Raji (cell line): ENCODE results near the gene HOXD3.

Experiments used
- POLR2A ChIP-seq: IDR thresholded peaks from 2 replicates; pipeline ENCODE4 v1.6.1; 2011; ENCODE audit warnings: low read depth, low read length, control low read depth; ENCODE audit not compliant: insufficient read depth

The HOXD3 gene

DNA sequence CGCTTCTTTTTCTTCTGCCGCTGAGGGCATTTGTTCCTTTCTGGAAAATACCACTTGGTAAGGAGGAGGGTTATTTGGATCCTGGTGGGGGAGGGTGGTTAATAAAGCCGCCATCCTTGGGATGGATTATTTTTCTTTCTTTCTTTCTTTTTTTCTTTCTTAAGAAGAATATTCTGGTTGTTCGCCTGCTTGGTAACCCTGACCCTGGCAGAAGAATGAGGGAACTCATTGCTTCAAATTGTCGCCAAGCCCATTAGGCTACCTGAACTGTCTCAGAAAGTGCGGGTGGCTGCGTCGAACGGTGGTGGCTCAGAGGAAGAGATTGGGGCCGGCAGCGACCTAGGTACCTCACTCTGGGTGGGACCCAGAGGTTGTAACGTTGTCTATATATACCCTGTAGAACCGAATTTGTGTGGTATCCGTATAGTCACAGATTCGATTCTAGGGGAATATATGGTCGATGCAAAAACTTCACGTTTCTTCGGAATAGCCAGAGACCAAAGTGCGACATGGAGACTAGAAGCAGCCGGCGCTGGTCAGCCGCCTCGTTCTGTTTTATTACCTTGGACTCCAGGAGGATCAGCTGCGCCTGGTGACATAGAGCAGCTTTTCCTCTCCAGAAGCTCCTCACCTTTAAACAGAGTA is 7.0 kb upstream of the HOXD3 start:
- TF ChIP-seq POLR2A: no peak

- TF ChIP-seq POLR2A: no peak
These were observed 6.3 kb upstream of the HOXD3 start for GRCh38 chr2:176150584-176151441.

- no peak for TF ChIP-seq POLR2A
These were observed 5.4 kb upstream of the HOXD3 start, which contains the start of gene HOXD4 for GRCh38 chr2:176151442-176152287. Gene HOXD4, plus strand, starts transcription at chr2:176151550. Its CDS starts 84 bp downstream, at chr2:176151634.

DNA sequence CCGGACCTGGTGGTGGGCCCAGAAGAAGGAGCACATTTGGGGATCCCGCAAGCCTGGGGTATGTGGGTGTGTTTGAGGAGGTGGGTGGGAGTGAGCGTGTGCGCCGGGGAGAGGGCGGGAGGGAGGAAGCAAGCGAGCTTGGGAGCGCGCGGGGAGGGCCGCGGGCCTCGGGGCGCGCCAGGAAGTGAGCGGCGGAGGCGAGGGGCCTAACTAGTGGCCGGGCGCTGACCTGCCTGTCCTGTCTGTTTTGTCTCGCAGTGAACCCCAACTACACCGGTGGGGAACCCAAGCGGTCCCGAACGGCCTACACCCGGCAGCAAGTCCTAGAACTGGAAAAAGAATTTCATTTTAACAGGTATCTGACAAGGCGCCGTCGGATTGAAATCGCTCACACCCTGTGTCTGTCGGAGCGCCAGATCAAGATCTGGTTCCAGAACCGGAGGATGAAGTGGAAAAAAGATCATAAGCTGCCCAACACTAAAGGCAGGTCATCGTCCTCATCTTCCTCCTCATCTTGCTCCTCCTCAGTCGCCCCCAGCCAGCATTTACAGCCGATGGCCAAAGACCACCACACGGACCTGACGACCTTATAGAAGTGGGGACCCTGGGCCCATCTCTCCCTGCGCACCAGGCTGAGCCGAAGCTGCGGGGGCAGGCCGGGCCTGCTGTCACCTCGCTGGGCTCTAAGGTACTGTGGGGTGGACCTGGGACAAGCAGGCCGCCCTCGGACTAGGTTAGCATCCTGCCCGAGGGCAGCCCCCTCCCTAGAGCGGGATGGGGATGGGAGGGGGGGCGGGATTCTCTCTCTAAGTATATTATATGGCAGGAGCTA is 4.5 kb upstream of the HOXD3 start:
- TF ChIP-seq POLR2A: no peak

DNA sequence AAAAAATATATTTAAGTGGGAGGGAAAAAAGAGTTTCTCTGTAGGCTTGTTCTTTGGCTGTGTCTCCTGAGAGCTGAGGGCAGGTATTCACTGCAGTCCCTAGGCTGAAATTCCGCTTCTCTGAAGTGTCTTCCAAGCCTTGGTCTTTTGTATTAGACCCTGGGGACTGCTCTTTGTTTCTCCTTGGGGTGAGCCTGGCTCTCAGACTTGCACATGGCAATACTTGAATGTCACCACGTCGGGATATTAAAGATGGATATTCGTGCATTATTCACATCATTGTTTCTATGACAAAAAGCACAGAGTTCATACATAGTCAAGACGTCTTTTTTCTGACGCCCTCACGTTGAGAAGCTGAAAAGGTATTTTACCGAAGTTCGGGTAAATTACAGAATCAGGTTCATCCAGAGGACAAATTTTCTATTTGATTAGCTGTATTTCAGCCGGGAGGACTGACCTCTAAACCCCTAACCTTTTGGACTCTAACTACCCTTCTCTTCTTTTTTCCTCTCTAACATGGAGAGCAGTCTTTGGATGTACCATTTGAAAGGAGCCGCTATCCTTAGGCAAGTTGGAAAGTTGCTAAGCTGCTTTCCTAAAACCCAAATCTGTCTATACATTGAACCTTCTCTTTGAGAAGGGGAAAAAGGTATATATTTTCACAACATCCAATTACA is 2.4 kb upstream of the HOXD3 start:
- no peak for TF ChIP-seq POLR2A

- TF ChIP-seq POLR2A: no peak
These were observed 1.6 kb upstream of the HOXD3 start for GRCh38 chr2:176155356-176156044.

DNA sequence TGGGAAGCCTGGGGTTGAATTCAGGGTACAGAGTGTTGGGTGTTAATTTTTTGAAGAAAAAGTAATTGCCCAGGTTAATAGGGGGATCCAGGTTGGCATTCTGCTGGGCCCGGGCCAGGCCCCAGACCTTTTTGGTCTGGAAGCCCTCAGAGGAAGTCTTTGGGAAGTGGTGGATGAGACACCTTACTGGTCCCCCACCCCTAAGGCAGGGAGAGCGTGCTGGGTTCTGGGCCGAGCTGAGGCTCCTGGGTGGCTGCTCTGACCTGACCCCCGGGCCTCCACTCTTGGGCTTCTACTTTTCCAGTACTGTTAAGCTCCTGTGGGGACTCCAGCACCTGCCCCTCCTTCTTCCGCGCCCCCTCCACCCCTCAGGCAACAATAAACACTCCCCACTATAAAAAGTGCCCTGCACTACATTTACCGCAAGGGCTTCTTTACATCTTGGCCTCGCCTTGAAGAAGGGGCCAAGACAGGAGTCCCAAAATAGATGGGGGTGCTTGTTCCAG is 753 bp upstream of the HOXD3 start:
- no peak for TF ChIP-seq POLR2A

DNA sequence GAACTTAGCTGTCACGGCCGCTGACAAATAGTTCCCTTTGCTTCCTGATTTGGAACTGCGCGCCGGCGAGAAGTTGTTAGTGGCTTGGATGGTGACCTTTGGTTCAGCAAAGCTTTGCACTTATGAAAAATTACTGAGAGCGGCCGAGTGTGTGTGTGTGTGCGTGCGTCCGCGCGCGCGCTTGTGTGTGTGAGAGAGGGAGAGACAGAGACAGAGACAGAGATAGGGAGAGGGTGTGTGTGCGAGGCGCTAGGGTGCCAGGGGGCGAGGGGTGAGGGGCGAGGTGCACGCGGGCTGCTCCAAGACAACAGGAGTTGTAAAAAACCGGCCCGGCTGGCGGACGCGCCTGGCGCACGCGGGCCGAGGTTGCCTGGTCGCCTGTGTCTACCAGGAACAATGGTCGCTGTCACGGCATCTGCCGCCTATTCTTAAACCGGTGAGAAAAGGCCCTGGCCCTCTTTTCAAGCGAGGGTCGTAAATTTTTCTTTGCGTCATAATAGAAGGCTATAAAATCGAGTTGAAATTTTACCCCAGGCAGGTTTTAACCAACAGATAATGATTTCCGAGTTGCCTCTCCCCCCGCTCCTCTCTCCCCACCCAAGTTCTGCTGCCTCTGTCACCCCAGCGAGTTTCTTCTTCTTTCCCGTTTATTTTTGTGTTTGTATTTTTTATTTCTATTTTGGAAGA is 535 bp downstream of the HOXD3 start:
- no peak for TF ChIP-seq POLR2A

- TF ChIP-seq POLR2A: no peak
These were observed 1.1 kb downstream of the HOXD3 start for GRCh38 chr2:176158186-176158591.

GRCh38 chr2:176158855-176159662 is 2.0 kb downstream of the HOXD3 start:
- TF ChIP-seq POLR2A: no peak

DNA sequence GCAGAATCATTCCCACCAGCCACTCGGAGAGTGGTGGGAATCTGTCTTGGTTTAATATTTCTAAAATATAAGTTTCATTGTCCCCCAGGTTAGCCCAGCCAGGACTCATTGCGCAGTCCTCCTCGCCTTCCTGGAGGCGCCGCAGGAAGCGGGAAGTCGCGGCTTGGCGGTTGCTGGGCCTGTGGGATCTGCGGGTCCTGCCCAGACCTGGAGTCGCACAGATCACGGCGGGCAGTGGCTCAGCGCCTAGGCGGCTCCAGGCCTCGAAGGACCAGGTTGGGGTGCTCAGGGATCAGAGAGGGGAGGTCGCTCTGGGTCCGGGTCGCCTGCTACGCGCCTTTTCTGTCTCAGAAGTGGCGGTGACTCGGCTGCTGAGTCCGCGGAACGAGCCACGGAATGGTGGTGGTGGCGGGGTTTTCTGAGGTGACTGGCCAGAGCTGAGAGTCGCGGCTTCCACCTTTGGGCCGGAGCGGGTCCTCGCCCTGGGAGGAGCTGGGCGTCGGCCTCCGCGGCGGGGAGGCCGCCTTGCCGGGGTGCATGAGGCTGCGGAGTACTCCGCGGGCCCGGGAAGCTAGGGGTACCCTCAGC is 2.6 kb downstream of the HOXD3 start:
- no peak for TF ChIP-seq POLR2A
